Nephron (organoid): ENCODE measurements around the gene SH2D6.

Experiments used
- H3K27ac Mint-ChIP-seq, 3 experiments: 2 replicates each; pipeline ENCODE4 v1.8.0; 2020; ENCODE audit warnings: mixed read lengths in 3 of 3, mild to moderate bottlenecking in 2 of 3, moderate library complexity in 1 of 3
- H3K27me3 Mint-ChIP-seq: 2 replicates; pipeline ENCODE4 v1.8.0; 2021; ENCODE audit warnings: low read depth, mild to moderate bottlenecking, moderate library complexity, mixed read lengths
- H3K36me3 Mint-ChIP-seq: 2 replicates; pipeline ENCODE4 v1.8.0; 2020; ENCODE audit warnings: low read depth, mixed read lengths
- H3K4me1 Mint-ChIP-seq: 2 replicates; pipeline ENCODE4 v1.8.0; 2020; ENCODE audit warnings: mixed read lengths
- H3K4me3 Mint-ChIP-seq, 3 experiments: 2 replicates each; pipeline ENCODE4 v1.8.0; 2020; ENCODE audit warnings: mild to moderate bottlenecking in 3 of 3, mixed read lengths in 3 of 3, moderate library complexity in 2 of 3
- H3K9me3 Mint-ChIP-seq: 2 replicates; pipeline ENCODE4 v1.8.0; 2020; ENCODE audit warnings: mixed read lengths
- CTCF ChIP-seq, 3 experiments: fragments of 200-600 bp; sonication (generic); IDR thresholded peaks; one replicate each; pipeline ENCODE4 v1.5.0; 2021; ENCODE audit warnings: antibody characterized with exemption in 3 of 3; ENCODE audit not compliant: unreplicated experiment in 3 of 3

The SH2D6 gene

GRCh38 chr2:85449214-85449588, 30.7 kb downstream of the SH2D6 start:
- Mint-ChIP-seq H3K4me3 (no peak overlapping the region), H3K36me3 (no peaks in the 10 kb centered on the region), H3K27me3 (no peaks in the 10 kb centered on the region), H3K27ac (no peak overlapping the region), H3K4me1 (peaks cover 18% of the 10 kb centered on the region), H3K9me3 (no peaks in the 10 kb centered on the region)
- TF ChIP-seq CTCF (IDR thresholded peaks at IDR 0.05; ENCODE audit: unreplicated experiment in 3 of 3) = no peak

DNA sequence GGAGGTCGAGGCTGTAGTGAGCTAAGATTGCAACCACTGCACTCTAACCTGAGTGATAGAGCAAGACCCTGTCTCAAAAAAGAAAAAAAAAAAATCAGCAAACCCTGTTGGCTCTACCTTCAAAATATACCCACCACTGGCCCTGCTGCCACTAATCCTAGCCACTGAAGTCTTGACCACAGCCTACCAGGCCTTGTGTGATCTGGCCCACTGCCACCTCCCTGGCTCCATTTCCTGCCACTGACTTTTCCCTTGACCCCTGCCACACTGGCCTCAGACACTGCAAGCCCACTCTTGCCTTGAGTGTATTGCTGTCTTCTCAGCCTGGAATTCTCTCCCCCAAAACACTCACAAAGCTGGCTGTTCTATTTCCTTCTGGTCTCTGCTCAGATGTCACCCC, 33.7 kb downstream of the SH2D6 start:
- H3K4me1 Mint-ChIP-seq = peaks cover 11% of the 10 kb centered on the region
- H3K36me3 Mint-ChIP-seq = no peaks in the 10 kb centered on the region

GRCh38 chr2:85453571-85453970, 35.1 kb downstream of the SH2D6 start:
- Mint-ChIP-seq H3K4me1 (peaks cover 11% of the 10 kb centered on the region), H3K4me3 (no peak overlapping the region), H3K36me3 (no peaks in the 10 kb centered on the region), H3K27me3 (peaks cover 5% of the 10 kb centered on the region), H3K9me3 (no peaks in the 10 kb centered on the region), H3K27ac (peak overlapping the region in 2 of 3 experiments; percentile 2 to 9)
- TF ChIP-seq CTCF (IDR thresholded peaks at IDR 0.05; ENCODE audit: unreplicated experiment in 3 of 3) = no peak

More for the DNA sequence above, 33.7 kb downstream of the SH2D6 start:
- no peaks in the 10 kb centered on the region for H3K9me3 Mint-ChIP-seq
- no peaks in the 10 kb centered on the region for H3K27me3 Mint-ChIP-seq
- no peak for TF ChIP-seq CTCF (IDR thresholded peaks at IDR 0.05; ENCODE audit: unreplicated experiment in 3 of 3)
- H3K4me3 Mint-ChIP-seq = no peak overlapping the region
- peak overlapping the region in 2 of 3 experiments; percentile 13 to 22 for H3K27ac Mint-ChIP-seq

DNA sequence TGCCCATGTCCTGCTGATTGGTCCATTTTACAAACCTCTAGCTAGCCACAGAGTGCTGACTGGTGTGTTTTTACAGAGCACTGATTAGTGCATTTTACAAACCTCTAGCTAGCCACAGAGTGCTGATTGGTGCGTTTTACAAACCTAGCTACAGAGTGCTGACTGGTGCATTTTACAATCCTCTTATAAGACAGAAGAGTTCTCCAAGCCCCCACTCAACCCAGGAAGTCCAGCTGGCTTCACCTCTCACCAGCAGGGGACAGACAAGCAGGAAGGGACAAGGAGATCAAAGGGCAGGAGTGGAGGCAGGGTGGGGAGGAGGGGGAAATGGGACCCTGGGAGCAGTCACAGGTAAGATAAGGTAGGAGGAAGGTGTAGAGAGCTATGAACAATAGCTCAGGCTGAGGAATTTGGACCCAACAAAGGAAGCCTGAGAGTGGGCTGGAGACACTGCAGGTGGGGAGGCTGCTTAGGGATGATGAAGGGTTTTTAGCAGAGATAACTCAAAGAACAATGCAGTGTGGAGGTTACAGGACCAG, 37.1 kb downstream of the SH2D6 start:
- Mint-ChIP-seq H3K36me3 (no peaks in the 10 kb centered on the region), H3K27me3 (peaks cover 5% of the 10 kb centered on the region), H3K27ac (no peak overlapping the region), H3K9me3 (no peaks in the 10 kb centered on the region), H3K4me1 (peaks cover 5% of the 10 kb centered on the region), H3K4me3 (no peak overlapping the region)
- no peak for TF ChIP-seq CTCF (IDR thresholded peaks at IDR 0.05; ENCODE audit: unreplicated experiment in 3 of 3)

DNA sequence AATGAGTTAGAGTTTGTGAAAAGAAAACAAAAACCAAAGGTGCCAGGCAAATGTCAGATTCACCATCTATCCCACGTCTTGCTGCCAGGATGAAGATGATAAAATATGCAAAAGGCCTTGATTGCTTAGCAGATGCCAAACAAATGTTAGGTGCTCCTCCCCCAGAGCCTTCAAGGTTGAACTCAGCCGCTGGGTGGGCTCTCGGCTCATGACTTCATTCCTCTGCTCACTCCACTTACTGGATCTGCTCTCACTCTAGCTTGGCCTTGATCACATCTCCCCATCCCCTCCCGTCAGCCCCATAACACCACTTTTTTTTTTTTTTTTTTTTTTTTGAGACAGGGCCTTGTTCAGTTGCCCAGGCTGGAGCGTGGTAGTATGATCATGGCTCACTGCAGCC, 38.5 kb downstream of the SH2D6 start:
- Mint-ChIP-seq H3K4me1 (peaks cover 5% of the 10 kb centered on the region), H3K36me3 (no peaks in the 10 kb centered on the region), H3K27ac (no peak overlapping the region), H3K4me3 (no peak overlapping the region), H3K9me3 (no peaks in the 10 kb centered on the region), H3K27me3 (peaks cover 8% of the 10 kb centered on the region)
- TF ChIP-seq CTCF (IDR thresholded peaks at IDR 0.05; ENCODE audit: unreplicated experiment in 3 of 3) = no peak

DNA sequence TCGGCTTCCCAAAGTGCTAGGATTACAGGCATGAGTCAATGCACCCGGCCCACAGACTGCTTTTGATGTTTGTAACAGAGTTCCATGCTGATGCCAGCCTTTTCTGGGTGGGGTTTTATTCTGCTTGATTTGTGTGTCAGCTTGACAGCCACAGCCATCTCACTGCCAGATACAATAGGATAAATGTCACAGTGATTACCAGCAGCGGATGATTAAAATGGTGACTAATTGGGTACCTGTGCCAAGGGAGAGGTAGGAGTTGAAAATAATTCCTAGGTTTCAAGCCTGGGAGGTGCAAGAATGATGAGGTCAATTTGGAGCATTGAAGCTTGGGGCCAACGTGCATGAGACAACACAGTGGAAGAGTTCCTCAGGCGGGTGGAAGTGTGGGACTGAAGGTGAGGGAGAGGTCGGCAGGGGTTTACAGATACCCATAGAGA, 39.4 kb downstream of the SH2D6 start:
- peaks cover 10% of the 10 kb centered on the region for H3K4me1 Mint-ChIP-seq
- no peaks in the 10 kb centered on the region for H3K9me3 Mint-ChIP-seq
- no peak overlapping the region for H3K27ac Mint-ChIP-seq
- H3K27me3 Mint-ChIP-seq = peaks cover 8% of the 10 kb centered on the region
- no peak overlapping the region for H3K4me3 Mint-ChIP-seq
- no peak for TF ChIP-seq CTCF (IDR thresholded peaks at IDR 0.05; ENCODE audit: unreplicated experiment in 3 of 3)
- no peaks in the 10 kb centered on the region for H3K36me3 Mint-ChIP-seq
